HCT116 (cell line): Measurements from ENCODE around the gene SIRPA. TPM values are rescaled to one million over a fixed set of nuclear protein-coding genes. Genes with fewer than 3 reads are reported as not detected.

Experiments
- ATAC-seq: fragments of 200-7000 bp; cut with Tn5 transposase; 2 replicates; pipeline ENCODE4 v1.9.1; 2020; ENCODE audit warnings: mild to moderate bottlenecking, moderate library complexity
- BruUV-seq: library from RNA; stranded (reverse); fragments of 400-500 nt; replicated peaks from 2 replicates; lab custom pipeline; 2021; lab: Mats Ljungman, UMichigan
- CTCF ChIA-PET: fragments of 300-600 bp; sonication (Branson Sonifier 250); formaldehyde crosslinking; loops from one replicate; lab custom pipeline; 2021; ENCODE audit warnings: antibody characterized with exemption; lab: Charles Lee
- POLR2A ChIA-PET: fragments of 300-600, 350-600 bp; sonication (Branson Sonifier 250); formaldehyde crosslinking; loops from one replicate; lab custom pipeline; 2021; ENCODE audit warnings: antibody characterized with exemption; lab: Charles Lee
- RAD21 ChIA-PET, 2 experiments: fragments of 300-600 bp; sonication (Branson Sonifier 250); formaldehyde crosslinking; loops; one replicate each; lab custom pipeline; 2023; ENCODE audit warnings: low total read pairs in 2 of 2; ENCODE audit not compliant: uncharacterized antibody in 2 of 2, unreplicated experiment in 2 of 2, low non-redundant PET in 1 of 2; lab: Charles Lee
- DNase-seq: peaks from one replicate; pipeline ENCODE4 v3.0.0-alpha.2; 2010; ENCODE audit warnings: low read depth, low spot score
- H2AFZ ChIP-seq: fragments of 200-600 bp; shearing (Covaris generic), sonication (generic); 2 replicates; pipeline ENCODE4 v1.6.1; 2017; ENCODE audit warnings: low read depth, mixed run types, mixed read lengths, antibody characterized with exemption, low read length; ENCODE audit not compliant: poor library complexity, severe bottlenecking
- H3K27ac ChIP-seq: 2 replicates; pipeline ENCODE4 v1.5.1; 2012; ENCODE audit warnings: low read depth, low read length
- H3K27me3 ChIP-seq: fragments of 200-600 bp; sonication (generic); 2 replicates; pipeline ENCODE4 v1.6.1; 2016; ENCODE audit warnings: mixed run types, low read length, mixed read lengths; ENCODE audit not compliant: insufficient read depth
- H3K36me3 ChIP-seq, 2 experiments: fragments of 200-500 bp in 1 of 2; fragments of 200-600 bp in 1 of 2; sonication (Bioruptor generic) in 1 of 2; sonication (generic) in 1 of 2; 2 replicates each; pipeline versions ENCODE4 v1.5.1 to v1.6.1; 2014 to 2016; ENCODE audit warnings: low read length in 2 of 2, inconsistent platforms in 1 of 2, mixed read lengths in 1 of 2, mixed run types in 1 of 2; ENCODE audit not compliant: insufficient read depth in 2 of 2, control insufficient read depth in 1 of 2
- H3K4me1 ChIP-seq, 2 experiments: fragments of 200-600 bp in 1 of 2; sonication (generic) in 1 of 2; 2 replicates each; pipeline versions ENCODE4 v1.5.1 to v1.6.1; 2012 to 2017; ENCODE audit warnings: low read length in 2 of 2, inconsistent platforms in 1 of 2, mild to moderate bottlenecking in 1 of 2, mixed read lengths in 1 of 2, mixed run types in 1 of 2, moderate library complexity in 1 of 2; ENCODE audit not compliant: insufficient read depth in 2 of 2, control insufficient read depth in 1 of 2
- H3K4me2 ChIP-seq: fragments of 200-600 bp; sonication (generic); 2 replicates; pipeline ENCODE4 v1.6.1; 2017; ENCODE audit warnings: mixed run types, low read length, mixed read lengths
- H3K4me3 ChIP-seq, 2 experiments: fragments of 200-600 bp in 1 of 2; sonication (generic) in 1 of 2; replicated peaks in 1 of 2; 2 replicates each; pipeline ENCODE4 v1.5.1; 2011 to 2016; ENCODE audit warnings: low read length in 2 of 2, control low read depth in 1 of 2, low read depth in 1 of 2, mild to moderate bottlenecking in 1 of 2, mixed read lengths in 1 of 2, mixed run types in 1 of 2
- H3K79me2 ChIP-seq: fragments of 200-600 bp; sonication (generic); 2 replicates; pipeline ENCODE4 v1.6.1; 2017; ENCODE audit warnings: mild to moderate bottlenecking, mixed run types, low read length, moderate library complexity, mixed read lengths; ENCODE audit not compliant: insufficient read depth
- H3K9ac ChIP-seq: fragments of 200-600 bp; sonication (generic); 2 replicates; pipeline ENCODE4 v1.6.1; 2016; ENCODE audit warnings: low read length, mixed read lengths
- H3K9me2 ChIP-seq: fragments of 200-600 bp; sonication (generic), shearing (Covaris generic); 2 replicates; pipeline ENCODE4 v1.6.1; 2017; ENCODE audit warnings: mixed run types, mild to moderate bottlenecking, moderate library complexity; ENCODE audit not compliant: insufficient read depth
- H3K9me3 ChIP-seq, 2 experiments: fragments of 200-500 bp in 1 of 2; fragments of 200-600 bp in 1 of 2; sonication (Bioruptor generic) in 1 of 2; sonication (generic) in 1 of 2; 2 replicates each; pipeline ENCODE4 v1.6.1; 2014 to 2017; ENCODE audit warnings: low read length in 2 of 2, mixed read lengths in 2 of 2, inconsistent platforms in 1 of 2, low read depth in 1 of 2, mild to moderate bottlenecking in 1 of 2, mixed run types in 1 of 2, moderate library complexity in 1 of 2; ENCODE audit not compliant: control insufficient read depth in 1 of 2, insufficient read depth in 1 of 2
- H4K20me1 ChIP-seq: fragments of 200-600 bp; sonication (generic), shearing (Covaris generic); 2 replicates; pipeline ENCODE4 v1.6.1; 2017; ENCODE audit warnings: mixed run types, mild to moderate bottlenecking, moderate library complexity; ENCODE audit not compliant: insufficient read depth
- CBX3 ChIP-seq: IDR thresholded peaks from 2 replicates; pipeline ENCODE4 v1.6.1; 2012; ENCODE audit warnings: low read depth
- ELF1 ChIP-seq: IDR thresholded peaks from 2 replicates; pipeline ENCODE4 v1.6.1; 2012; ENCODE audit warnings: low read depth, borderline replicate concordance
- EZH2 ChIP-seq: fragments of 200-600 bp; sonication (generic); IDR thresholded peaks from 2 replicates; pipeline ENCODE4 v1.6.1; 2017; ENCODE audit warnings: antibody characterized with exemption, mixed run types
- EZH2phosphoT487 ChIP-seq: fragments of 200-600 bp; IDR thresholded peaks from 2 replicates; pipeline ENCODE4 v1.6.1; 2018; ENCODE audit warnings: antibody characterized with exemption, borderline replicate concordance
- POLR2A ChIP-seq: IDR thresholded peaks from 2 replicates; pipeline ENCODE4 v1.7.0; 2011; ENCODE audit warnings: borderline replicate concordance; ENCODE audit not compliant: insufficient read depth, insufficient read length; ENCODE audit errors: extremely low read depth
- POLR2AphosphoS5 ChIP-seq: IDR thresholded peaks from 2 replicates; pipeline ENCODE4 v1.6.1; 2011; ENCODE audit warnings: mild to moderate bottlenecking, low read depth, low read length, moderate library complexity
- RAD21 ChIP-seq: IDR thresholded peaks from 2 replicates; pipeline ENCODE4 v1.6.1; 2012; ENCODE audit warnings: low read depth, mild to moderate bottlenecking
- SIN3A ChIP-seq: IDR thresholded peaks from 2 replicates; pipeline ENCODE4 v1.6.1; 2012; ENCODE audit warnings: low read depth
- SRF ChIP-seq: IDR thresholded peaks from 2 replicates; pipeline ENCODE4 v1.6.1; 2012; ENCODE audit warnings: low read depth
- TCF7L2 ChIP-seq: IDR thresholded peaks from 2 replicates; pipeline ENCODE4 v1.7.0; 2011; ENCODE audit warnings: borderline replicate concordance, inconsistent platforms; ENCODE audit not compliant: insufficient read depth, insufficient read length; ENCODE audit errors: extremely low read depth
- ZFX ChIP-seq: fragments of 450-650 bp; IDR thresholded peaks from 2 replicates; pipeline ENCODE4 v1.6.1; 2017
- ZNF274 ChIP-seq: fragments of 200-500 bp; sonication (Bioruptor generic); IDR thresholded peaks from 2 replicates; pipeline ENCODE4 v1.6.1; 2014; ENCODE audit warnings: mild to moderate bottlenecking, low read depth, low read length, inconsistent platforms
- intact Hi-C: fragments of 100-400 bp; cut with micrococcal nuclease; formaldehyde crosslinking; loops from 2 replicates; pipeline ENCODE4 v1.10.0; 2022
- total RNA-seq: library from RNA; stranded (reverse); gene quantifications from one replicate; pipeline ENCODE4 v1.2.1, GENCODE V29; 2021; ENCODE audit not compliant: unreplicated experiment
- TF ChIP-seq, protein P1 (sequence below): IDR thresholded peaks from 2 replicates; pipeline ENCODE4 v1.6.1; 2011; ENCODE audit warnings: mild to moderate bottlenecking, low read length, moderate library complexity; ENCODE audit not compliant: insufficient replicate concordance; ENCODE audit errors: extremely low read depth
- TF ChIP-seq, protein P2 (sequence below): IDR thresholded peaks from 2 replicates; pipeline ENCODE4 v1.6.1; 2012; ENCODE audit warnings: low read depth
- TF ChIP-seq, protein P3 (sequence below): IDR thresholded peaks from 2 replicates; pipeline ENCODE4 v1.6.1; 2012
- TF ChIP-seq, protein P4 (sequence below): IDR thresholded peaks from 2 replicates; pipeline ENCODE4 v1.6.1; 2012

SIRPA gene
- total RNA-seq, 1 experiment from 2014 or later: 15.3 TPM

DNA sequence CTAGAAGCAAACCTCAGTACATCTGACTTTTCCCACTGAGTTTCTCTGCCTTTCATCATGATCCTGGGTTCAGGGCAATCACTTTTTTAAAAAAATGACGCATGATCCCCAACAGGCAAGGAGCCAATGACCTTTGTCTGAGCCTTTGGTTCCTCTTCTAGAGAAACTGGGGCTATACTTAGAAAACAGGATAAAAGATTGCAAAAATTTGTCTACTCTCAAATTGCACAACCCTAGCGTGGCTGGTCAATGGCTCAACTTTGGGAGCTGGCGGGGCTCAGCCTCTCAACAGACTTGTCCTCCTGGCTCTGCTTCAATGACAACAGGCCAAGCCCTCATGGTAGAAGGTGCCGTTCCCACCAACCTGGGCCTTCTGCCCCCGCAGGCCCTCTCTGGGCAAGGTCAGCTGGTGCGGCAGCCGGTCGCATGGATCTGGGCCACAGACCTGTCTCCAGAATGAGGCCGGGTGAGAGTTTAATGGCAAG, 50.0 kb downstream of the SIRPA start:
- CTCF ChIA-PET: no interaction called here

More for the DNA sequence above, 50.0 kb downstream of the SIRPA start:
- Histone ChIP-seq H3K9me2 (no peaks in the 10 kb centered on the region), H3K36me3 (no peaks in the 10 kb centered on the region), H3K9me3 (no peaks in the 10 kb centered on the region), H3K27me3 (no peaks in the 10 kb centered on the region), H3K4me2 (no peak overlapping the region), H3K79me2 (no peaks in the 10 kb centered on the region), H3K9ac (no peak overlapping the region), H3K4me3 (no peak overlapping the region), H3K4me1 (no peaks in the 10 kb centered on the region), H4K20me1 (no peaks in the 10 kb centered on the region), H2AFZ (no peak overlapping the region), H3K27ac (no peak overlapping the region)
- POLR2A ChIA-PET: no interaction called here
- TF ChIP-seq RAD21 (no peak), POLR2AphosphoS5 (no peak), ZNF274 (no peak), ELF1 (no peak), EZH2 (no peak), EZH2phosphoT487 (no peak), SRF (no peak), CBX3 (no peak), POLR2A (no peak), TCF7L2 (no peak), ZFX (no peak), SIN3A (no peak)
- TF ChIP-seq, protein P1, sequence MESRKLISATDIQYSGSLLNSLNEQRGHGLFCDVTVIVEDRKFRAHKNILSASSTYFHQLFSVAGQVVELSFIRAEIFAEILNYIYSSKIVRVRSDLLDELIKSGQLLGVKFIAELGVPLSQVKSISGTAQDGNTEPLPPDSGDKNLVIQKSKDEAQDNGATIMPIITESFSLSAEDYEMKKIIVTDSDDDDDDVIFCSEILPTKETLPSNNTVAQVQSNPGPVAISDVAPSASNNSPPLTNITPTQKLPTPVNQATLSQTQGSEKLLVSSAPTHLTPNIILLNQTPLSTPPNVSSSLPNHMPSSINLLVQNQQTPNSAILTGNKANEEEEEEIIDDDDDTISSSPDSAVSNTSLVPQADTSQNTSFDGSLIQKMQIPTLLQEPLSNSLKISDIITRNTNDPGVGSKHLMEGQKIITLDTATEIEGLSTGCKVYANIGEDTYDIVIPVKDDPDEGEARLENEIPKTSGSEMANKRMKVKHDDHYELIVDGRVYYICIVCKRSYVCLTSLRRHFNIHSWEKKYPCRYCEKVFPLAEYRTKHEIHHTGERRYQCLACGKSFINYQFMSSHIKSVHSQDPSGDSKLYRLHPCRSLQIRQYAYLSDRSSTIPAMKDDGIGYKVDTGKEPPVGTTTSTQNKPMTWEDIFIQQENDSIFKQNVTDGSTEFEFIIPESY: no peak
- TF ChIP-seq, protein P2, sequence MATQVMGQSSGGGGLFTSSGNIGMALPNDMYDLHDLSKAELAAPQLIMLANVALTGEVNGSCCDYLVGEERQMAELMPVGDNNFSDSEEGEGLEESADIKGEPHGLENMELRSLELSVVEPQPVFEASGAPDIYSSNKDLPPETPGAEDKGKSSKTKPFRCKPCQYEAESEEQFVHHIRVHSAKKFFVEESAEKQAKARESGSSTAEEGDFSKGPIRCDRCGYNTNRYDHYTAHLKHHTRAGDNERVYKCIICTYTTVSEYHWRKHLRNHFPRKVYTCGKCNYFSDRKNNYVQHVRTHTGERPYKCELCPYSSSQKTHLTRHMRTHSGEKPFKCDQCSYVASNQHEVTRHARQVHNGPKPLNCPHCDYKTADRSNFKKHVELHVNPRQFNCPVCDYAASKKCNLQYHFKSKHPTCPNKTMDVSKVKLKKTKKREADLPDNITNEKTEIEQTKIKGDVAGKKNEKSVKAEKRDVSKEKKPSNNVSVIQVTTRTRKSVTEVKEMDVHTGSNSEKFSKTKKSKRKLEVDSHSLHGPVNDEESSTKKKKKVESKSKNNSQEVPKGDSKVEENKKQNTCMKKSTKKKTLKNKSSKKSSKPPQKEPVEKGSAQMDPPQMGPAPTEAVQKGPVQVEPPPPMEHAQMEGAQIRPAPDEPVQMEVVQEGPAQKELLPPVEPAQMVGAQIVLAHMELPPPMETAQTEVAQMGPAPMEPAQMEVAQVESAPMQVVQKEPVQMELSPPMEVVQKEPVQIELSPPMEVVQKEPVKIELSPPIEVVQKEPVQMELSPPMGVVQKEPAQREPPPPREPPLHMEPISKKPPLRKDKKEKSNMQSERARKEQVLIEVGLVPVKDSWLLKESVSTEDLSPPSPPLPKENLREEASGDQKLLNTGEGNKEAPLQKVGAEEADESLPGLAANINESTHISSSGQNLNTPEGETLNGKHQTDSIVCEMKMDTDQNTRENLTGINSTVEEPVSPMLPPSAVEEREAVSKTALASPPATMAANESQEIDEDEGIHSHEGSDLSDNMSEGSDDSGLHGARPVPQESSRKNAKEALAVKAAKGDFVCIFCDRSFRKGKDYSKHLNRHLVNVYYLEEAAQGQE: no peak
- TF ChIP-seq, protein P3, sequence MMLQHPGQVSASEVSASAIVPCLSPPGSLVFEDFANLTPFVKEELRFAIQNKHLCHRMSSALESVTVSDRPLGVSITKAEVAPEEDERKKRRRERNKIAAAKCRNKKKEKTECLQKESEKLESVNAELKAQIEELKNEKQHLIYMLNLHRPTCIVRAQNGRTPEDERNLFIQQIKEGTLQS: no peak
- TF ChIP-seq, protein P4, sequence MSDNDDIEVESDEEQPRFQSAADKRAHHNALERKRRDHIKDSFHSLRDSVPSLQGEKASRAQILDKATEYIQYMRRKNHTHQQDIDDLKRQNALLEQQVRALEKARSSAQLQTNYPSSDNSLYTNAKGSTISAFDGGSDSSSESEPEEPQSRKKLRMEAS: no peak
- ATAC-seq (no peak), DNase-seq (no peak)
- RAD21 ChIA-PET: no interaction called here
- intact Hi-C loops: no loop called here
- BruUV-seq: no TSS peak
